IPS-NIHi7 (cell line): Measurements from ENCODE around the gene ZNF529.

Experiments used
- DNase-seq: peaks from one replicate; pipeline ENCODE4 v3.0.0; 2012; ENCODE audit warnings: mixed read lengths; ENCODE audit errors: extremely low spot score

The ZNF529 gene

DNA sequence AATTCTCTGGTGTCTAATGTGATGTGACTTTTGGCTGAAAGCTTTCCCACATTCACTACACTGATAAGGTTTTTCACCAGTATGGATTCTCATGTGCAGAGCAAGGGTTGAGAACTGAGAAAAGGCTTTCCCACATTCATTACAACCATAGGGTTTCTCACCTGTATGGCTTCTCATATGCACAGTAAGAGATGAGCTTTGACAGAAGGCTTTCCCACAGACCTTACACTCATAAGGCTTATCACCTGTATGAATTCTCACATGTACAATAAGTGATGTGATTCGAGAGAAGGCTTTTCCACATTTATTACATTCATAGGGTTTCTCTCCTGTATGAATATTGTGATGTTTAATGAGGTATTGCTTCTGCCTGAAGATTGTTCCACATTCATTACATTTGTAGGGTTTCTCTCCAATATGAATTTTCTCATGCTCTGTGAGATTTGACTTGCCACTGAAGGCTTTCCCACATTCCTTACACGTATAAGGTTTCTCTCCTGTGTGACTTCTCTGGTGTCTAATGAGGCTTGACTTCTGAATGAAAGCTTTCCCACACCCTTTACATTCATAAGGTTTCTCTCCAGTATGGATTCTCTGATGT lies 59.0 kb downstream of the ZNF529 start:
- no peak for DNase-seq

DNA sequence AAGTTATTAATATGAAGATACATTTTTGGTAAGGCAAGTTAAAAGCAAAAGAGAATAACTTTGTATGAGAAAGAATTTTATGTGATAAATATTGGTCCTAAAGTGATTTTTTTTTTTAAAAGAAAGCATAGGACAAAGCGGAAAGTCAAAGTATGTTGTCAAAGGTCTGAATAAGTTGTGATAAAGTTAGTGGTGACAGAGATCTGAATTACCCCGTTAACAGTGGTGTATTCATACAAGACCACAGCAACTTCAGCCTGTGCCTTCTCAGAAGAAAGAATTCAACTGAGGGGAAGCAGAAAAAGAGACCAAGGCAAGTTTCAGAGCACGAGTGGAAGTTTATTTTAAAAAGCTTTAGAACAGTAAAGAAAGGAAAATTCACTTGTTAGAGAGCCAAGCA lies 64.8 kb downstream of the ZNF529 start:
- DNase-seq = no peak

DNA sequence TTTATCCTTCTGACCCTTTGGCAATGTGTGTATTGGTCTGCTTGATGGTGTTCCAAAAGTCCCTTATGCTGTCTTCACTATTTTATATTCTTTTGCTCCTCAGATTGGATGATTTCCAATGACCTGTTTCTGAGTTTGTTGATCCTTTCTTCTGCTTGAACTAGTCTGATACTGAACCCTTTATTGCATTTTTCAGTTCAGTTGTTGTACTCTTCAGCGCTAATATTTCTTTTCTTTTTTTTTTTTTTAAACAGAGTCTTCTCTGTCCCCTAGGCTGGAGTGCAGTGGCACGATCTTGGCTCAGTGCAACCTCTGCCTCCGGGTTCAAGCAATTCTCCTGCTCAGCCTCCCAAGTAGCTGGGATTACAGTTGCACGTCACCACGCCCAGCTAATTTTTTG lies 71.1 kb downstream of the ZNF529 start:
- no peak for DNase-seq

DNA sequence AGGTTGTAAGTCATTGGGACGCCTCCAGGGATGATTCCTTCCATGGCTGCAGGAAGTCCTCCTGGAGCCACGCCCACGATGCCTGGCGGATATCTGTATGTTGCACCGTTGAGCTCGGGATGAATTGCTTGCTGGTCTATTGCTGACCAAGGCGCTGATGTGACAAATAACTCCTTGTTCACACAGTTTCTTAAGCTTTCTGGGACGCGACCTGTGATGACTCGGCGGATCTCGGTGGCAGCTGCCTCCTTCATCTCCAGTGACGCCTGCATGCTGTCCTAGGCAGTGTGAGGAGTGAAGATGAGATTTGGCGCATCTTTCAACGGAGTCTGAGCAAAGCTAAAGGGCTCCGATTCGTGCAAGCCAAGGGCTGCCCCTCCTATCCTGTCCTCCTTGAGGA lies 76.1 kb downstream of the ZNF529 start:
- no peak for DNase-seq
